CD4-positive, alpha-beta T cell (primary cell): Measurements from ENCODE around the gene SEC31B. TPM values are rescaled to one million over a fixed set of nuclear protein-coding genes. Genes with fewer than 3 reads are reported as not detected.

Source experiments
- ATAC-seq: fragments of 200-7000 bp; cut with Tn5 transposase; one replicate; pipeline ENCODE4 v1.10.0; 2022; ENCODE audit warnings: mild to moderate bottlenecking; ENCODE audit not compliant: poor library complexity
- CTCF ChIA-PET: fragments of 350-600 bp; sonication (Branson Sonifier 250); formaldehyde crosslinking; loops from one replicate; lab custom pipeline; 2021; ENCODE audit warnings: antibody characterized with exemption, inconsistent platforms; lab: Charles Lee
- POLR2A ChIA-PET: fragments of 350-600 bp; sonication (Branson Sonifier 250); formaldehyde crosslinking; loops from one replicate; lab custom pipeline; 2021; ENCODE audit warnings: antibody characterized with exemption, inconsistent platforms; lab: Charles Lee
- DNase-seq, 14 experiments: peaks; one replicate each; pipeline ENCODE4 v3.0.0-alpha.2; 2013 to 2020; ENCODE audit warnings: mixed read lengths in 2 of 14
- H3K27ac ChIP-seq, 2 donors: one replicate each; pipeline versions ENCODE4 v1.5.1 to v1.7.0; 2013; ENCODE audit warnings: low read length in 2 of 2, low read depth in 1 of 2, mild to moderate bottlenecking in 1 of 2
- H3K27me3 ChIP-seq, 2 experiments: 1 replicate in 1 of 2; 2 replicates in 1 of 2; pipeline versions ENCODE4 v1.6.1 to v1.7.0; 2013; ENCODE audit warnings: low read length in 2 of 2, control low read depth in 1 of 2, mild to moderate bottlenecking in 1 of 2, moderate library complexity in 1 of 2; ENCODE audit not compliant: insufficient read depth in 2 of 2, control insufficient read depth in 1 of 2
- H3K36me3 ChIP-seq: one replicate; pipeline ENCODE4 v1.6.1; 2013; ENCODE audit warnings: low read length, control low read depth; ENCODE audit not compliant: insufficient read depth
- H3K4me1 ChIP-seq: one replicate; pipeline ENCODE4 v1.6.1; 2013; ENCODE audit warnings: low read length, control low read depth; ENCODE audit not compliant: insufficient read depth
- H3K4me3 ChIP-seq: one replicate; pipeline ENCODE4 v1.5.1; 2013; ENCODE audit warnings: mild to moderate bottlenecking, low read length, moderate library complexity
- H3K9me3 ChIP-seq, 2 experiments: 1 replicate in 1 of 2; 2 replicates in 1 of 2; pipeline versions ENCODE4 v1.6.1 to v1.7.0; 2013; ENCODE audit warnings: low read length in 2 of 2, mild to moderate bottlenecking in 2 of 2, control low read depth in 1 of 2, moderate library complexity in 1 of 2; ENCODE audit not compliant: control insufficient read depth in 1 of 2, insufficient read depth in 1 of 2
- H3K27ac Mint-ChIP-seq: one replicate; pipeline ENCODE4 v1.8.0; 2020; ENCODE audit warnings: mixed read lengths
- H3K27me3 Mint-ChIP-seq: one replicate; pipeline ENCODE4 v1.8.0; 2021; ENCODE audit warnings: mixed read lengths
- H3K36me3 Mint-ChIP-seq: one replicate; pipeline ENCODE4 v1.8.0; 2021; ENCODE audit warnings: low read depth, mixed read lengths
- H3K4me1 Mint-ChIP-seq: one replicate; pipeline ENCODE4 v1.8.0; 2021; ENCODE audit warnings: low read depth, mixed read lengths
- H3K4me3 Mint-ChIP-seq: one replicate; pipeline ENCODE4 v1.8.0; 2020; ENCODE audit warnings: mild to moderate bottlenecking, mixed read lengths
- H3K9me3 Mint-ChIP-seq: one replicate; pipeline ENCODE4 v1.8.0; 2020; ENCODE audit warnings: mixed read lengths
- CTCF ChIP-seq: fragments of 200-600 bp; IDR thresholded peaks from one replicate; pipeline ENCODE4 v1.8.0; 2022; ENCODE audit warnings: antibody characterized with exemption, mild to moderate bottlenecking
- intact Hi-C, 2 experiments: fragments of 100-400 bp; cut with DNase I in 1 of 2; cut with micrococcal nuclease in 1 of 2; formaldehyde crosslinking; loops; one replicate each; pipeline versions ENCODE4 v1.15.1 to v1.9.0; 2023 to 2025; cut with DNase I, micrococcal nuclease
- total RNA-seq, 174 experiments: library from RNA in 2 of 174; stranded (reverse) in 2 of 174; gene quantifications; one replicate each; pipeline ENCODE4 v1.2.3 and lab custom pipeline; 2021 to 2026

The SEC31B gene
- total RNA-seq, 2 experiments from 2014 or later: 49.2 to 52.1 TPM

DNA sequence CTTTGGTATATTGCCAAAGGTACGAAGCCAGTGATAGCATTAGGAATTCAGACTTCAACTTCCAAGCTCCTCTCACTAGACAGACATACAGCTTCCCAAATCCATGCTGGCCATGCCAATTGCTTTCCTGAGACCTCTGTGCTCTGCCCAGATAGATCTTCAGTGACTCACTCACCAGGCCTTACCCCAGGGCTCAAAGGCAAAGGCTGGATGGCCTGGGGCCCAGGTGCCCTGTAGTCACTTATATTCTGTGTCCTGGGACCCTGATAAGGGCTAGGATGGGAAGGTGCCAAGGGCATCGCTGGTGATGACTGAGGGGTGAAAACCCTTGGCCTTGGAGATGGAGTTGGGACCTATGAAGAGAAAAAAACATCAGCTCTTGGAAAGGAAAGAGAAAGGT is 29.1 kb downstream of the SEC31B start:
- no peak overlapping the region for H3K4me3 ChIP-seq
- peaks cover 56% of the 10 kb centered on the region for H3K36me3 ChIP-seq
- no peaks in the 10 kb centered on the region for H3K9me3 ChIP-seq
- ATAC-seq: no peak
- Mint-ChIP-seq H3K4me1 (no peaks in the 10 kb centered on the region), H3K27ac (no peak overlapping the region), H3K9me3 (no peaks in the 10 kb centered on the region), H3K4me3 (no peak overlapping the region), H3K36me3 (peaks cover 87% of the 10 kb centered on the region), H3K27me3 (no peaks in the 10 kb centered on the region)
- DNase-seq: no peak
- no peaks in the 10 kb centered on the region for H3K4me1 ChIP-seq
- no peak for TF ChIP-seq CTCF
- CTCF ChIA-PET: interaction anchor here (1.4 to 1.9 kb wide), 2 partner anchors 8 to 28 kb away, joined by 5 read pairs; no protein-coding TSS in a partner anchor
- POLR2A ChIA-PET: no interaction called here
- H3K27ac ChIP-seq: no peak overlapping the region
- intact Hi-C loops: no loop called here
- H3K27me3 ChIP-seq: no peaks in the 10 kb centered on the region

GRCh38 chr10:100489396-100489795 is 30.3 kb downstream of the SEC31B start:
- Histone ChIP-seq H3K36me3 (peaks cover 49% of the 10 kb centered on the region), H3K27me3 (no peaks in the 10 kb centered on the region), H3K9me3 (no peaks in the 10 kb centered on the region), H3K4me3 (no peak overlapping the region), H3K4me1 (no peaks in the 10 kb centered on the region), H3K27ac (no peak overlapping the region)
- no peaks in the 10 kb centered on the region for H3K4me1 Mint-ChIP-seq
- ChIA-PET CTCF (no interaction called here), POLR2A (no interaction called here)
- H3K27me3 Mint-ChIP-seq: no peaks in the 10 kb centered on the region
- no peaks in the 10 kb centered on the region for H3K9me3 Mint-ChIP-seq
- intact Hi-C loops: no loop called here
- H3K36me3 Mint-ChIP-seq: peaks cover 77% of the 10 kb centered on the region
- DNase-seq: no peak
- H3K4me3 Mint-ChIP-seq: no peak overlapping the region
- no peak overlapping the region for H3K27ac Mint-ChIP-seq
- no peak for ATAC-seq
- no peak for TF ChIP-seq CTCF

- Histone ChIP-seq H3K4me1 (peaks cover 5% of the 10 kb centered on the region), H3K27me3 (no peaks in the 10 kb centered on the region), H3K27ac (no peak overlapping the region), H3K36me3 (peaks cover 41% of the 10 kb centered on the region), H3K9me3 (no peaks in the 10 kb centered on the region), H3K4me3 (no peak overlapping the region)
- no peak for TF ChIP-seq CTCF
- no peaks in the 10 kb centered on the region for H3K9me3 Mint-ChIP-seq
- peaks cover 59% of the 10 kb centered on the region for H3K36me3 Mint-ChIP-seq
- no peak for DNase-seq
- CTCF ChIA-PET: no interaction called here
- ATAC-seq: no peak
- H3K27me3 Mint-ChIP-seq: no peaks in the 10 kb centered on the region
- no peak overlapping the region for H3K4me3 Mint-ChIP-seq
- intact Hi-C loops: no loop called here
- POLR2A ChIA-PET: no interaction called here
- H3K4me1 Mint-ChIP-seq: peaks cover 5% of the 10 kb centered on the region
- no peak overlapping the region for H3K27ac Mint-ChIP-seq
These were observed 32.1 kb downstream of the SEC31B start for GRCh38 chr10:100487529-100487928.
